SU-DHL-6 (cell line): ENCODE measurements around the gene WWOX.

ENCODE experiments used
- H2AFZ ChIP-seq: fragments of 200-600 bp; sonication (generic); 2 replicates; pipeline ENCODE4 v1.6.1; 2014; ENCODE audit warnings: low read depth, mild to moderate bottlenecking, moderate library complexity, mixed read lengths, antibody characterized with exemption, low read length; ENCODE audit not compliant: severe bottlenecking
- H3F3A ChIP-seq: fragments of 200-600 bp; shearing (Covaris generic); 2 replicates; pipeline ENCODE4 v1.6.0; 2016; ENCODE audit warnings: antibody characterized with exemption, mild to moderate bottlenecking; ENCODE audit not compliant: insufficient read depth
- H3K27ac ChIP-seq: fragments of 200-600 bp; sonication (generic); 2 replicates; pipeline ENCODE4 v1.5.1; 2016; ENCODE audit warnings: low read depth, mild to moderate bottlenecking, low read length, moderate library complexity, mixed read lengths
- H3K27me3 ChIP-seq: fragments of 200-600 bp; sonication (generic), shearing (Covaris generic); 2 replicates; pipeline ENCODE4 v1.6.0; 2014; ENCODE audit warnings: mild to moderate bottlenecking, low read length
- H3K36me3 ChIP-seq: fragments of 200-600 bp; sonication (generic); 2 replicates; pipeline ENCODE4 v1.6.1; 2014; ENCODE audit warnings: mild to moderate bottlenecking, low read length, mixed read lengths
- H3K4me2 ChIP-seq: fragments of 300-600, 200-600 bp; shearing (Covaris generic), sonication (generic); 2 replicates; pipeline ENCODE4 v1.6.0; 2014; ENCODE audit warnings: low read length, low read depth, mild to moderate bottlenecking; ENCODE audit not compliant: poor library complexity, severe bottlenecking
- H3K4me3 ChIP-seq: fragments of 200-600 bp; sonication (generic); 2 replicates; pipeline ENCODE4 v1.5.1; 2014; ENCODE audit warnings: antibody characterized with exemption, low read length, mild to moderate bottlenecking, mixed read lengths; ENCODE audit not compliant: insufficient read depth, poor library complexity, severe bottlenecking
- H3K79me2 ChIP-seq: fragments of 200-600 bp; sonication (generic); 2 replicates; pipeline ENCODE4 v1.6.1; 2014; ENCODE audit warnings: mild to moderate bottlenecking, low read length, moderate library complexity; ENCODE audit not compliant: insufficient read depth
- H3K9ac ChIP-seq: fragments of 200-600 bp; sonication (generic); 2 replicates; pipeline ENCODE4 v1.7.0; 2014; ENCODE audit warnings: mild to moderate bottlenecking, low read length
- H3K9me2 ChIP-seq: fragments of 200-600 bp; sonication (generic); replicated peaks from 2 replicates; pipeline ENCODE4 v1.6.1; 2014; ENCODE audit warnings: low read length; ENCODE audit not compliant: insufficient read depth
- H3K9me3 ChIP-seq: fragments of 200-600 bp; sonication (generic); 2 replicates; pipeline ENCODE4 v1.6.1; 2014; ENCODE audit warnings: low read length, mixed read lengths; ENCODE audit not compliant: insufficient read depth
- H4K20me1 ChIP-seq: fragments of 200-600 bp; sonication (generic); 2 replicates; pipeline ENCODE4 v1.6.1; 2014; ENCODE audit warnings: low read depth, mild to moderate bottlenecking, antibody characterized with exemption, low read length, moderate library complexity, mixed read lengths
- EZH2phosphoT487 ChIP-seq: fragments of 200-600 bp; sonication (generic), shearing (Covaris generic); conservative IDR thresholded peaks from 2 replicates; pipeline ENCODE4 v1.6.1; 2018; ENCODE audit warnings: mild to moderate bottlenecking, antibody characterized with exemption, low read length, moderate library complexity, mixed read lengths
- TF ChIP-seq, protein P1 (sequence below): fragments of 200-600 bp; sonication (generic); IDR thresholded peaks from one replicate; pipeline ENCODE4 v1.5.1; 2017; ENCODE audit warnings: antibody characterized with exemption, mild to moderate bottlenecking, low read length, moderate library complexity; ENCODE audit not compliant: insufficient read depth, poor library complexity, severe bottlenecking

The WWOX gene

GRCh38 chr16:78889346-78889745 is 789.9 kb downstream of the WWOX start:
- no peak overlapping the region for H2AFZ ChIP-seq
- H3K27me3 ChIP-seq, result no peaks in the 10 kb centered on the region
- no peaks in the 10 kb centered on the region for H3K9me3 ChIP-seq
- no peaks in the 10 kb centered on the region for H3F3A ChIP-seq
- no peaks in the 10 kb centered on the region for H3K36me3 ChIP-seq
- H3K79me2 ChIP-seq, result no peaks in the 10 kb centered on the region
- H4K20me1 ChIP-seq, result no peaks in the 10 kb centered on the region
- H3K4me3 ChIP-seq, result no peak overlapping the region
- H3K27ac ChIP-seq, result no peak overlapping the region
- no peaks in the 10 kb centered on the region for H3K9me2 ChIP-seq
- no peak overlapping the region for H3K4me2 ChIP-seq
- TF ChIP-seq, protein P1, sequence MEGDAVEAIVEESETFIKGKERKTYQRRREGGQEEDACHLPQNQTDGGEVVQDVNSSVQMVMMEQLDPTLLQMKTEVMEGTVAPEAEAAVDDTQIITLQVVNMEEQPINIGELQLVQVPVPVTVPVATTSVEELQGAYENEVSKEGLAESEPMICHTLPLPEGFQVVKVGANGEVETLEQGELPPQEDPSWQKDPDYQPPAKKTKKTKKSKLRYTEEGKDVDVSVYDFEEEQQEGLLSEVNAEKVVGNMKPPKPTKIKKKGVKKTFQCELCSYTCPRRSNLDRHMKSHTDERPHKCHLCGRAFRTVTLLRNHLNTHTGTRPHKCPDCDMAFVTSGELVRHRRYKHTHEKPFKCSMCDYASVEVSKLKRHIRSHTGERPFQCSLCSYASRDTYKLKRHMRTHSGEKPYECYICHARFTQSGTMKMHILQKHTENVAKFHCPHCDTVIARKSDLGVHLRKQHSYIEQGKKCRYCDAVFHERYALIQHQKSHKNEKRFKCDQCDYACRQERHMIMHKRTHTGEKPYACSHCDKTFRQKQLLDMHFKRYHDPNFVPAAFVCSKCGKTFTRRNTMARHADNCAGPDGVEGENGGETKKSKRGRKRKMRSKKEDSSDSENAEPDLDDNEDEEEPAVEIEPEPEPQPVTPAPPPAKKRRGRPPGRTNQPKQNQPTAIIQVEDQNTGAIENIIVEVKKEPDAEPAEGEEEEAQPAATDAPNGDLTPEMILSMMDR, result no peak
- no peak for TF ChIP-seq EZH2phosphoT487
- no peak overlapping the region for H3K9ac ChIP-seq

GRCh38 chr16:78890373-78890895 is 791.0 kb downstream of the WWOX start:
- no peaks in the 10 kb centered on the region for H3K36me3 ChIP-seq
- no peak overlapping the region for H3K4me2 ChIP-seq
- H3K9ac ChIP-seq, result no peak overlapping the region
- TF ChIP-seq EZH2phosphoT487, result no peak
- TF ChIP-seq, protein P1, result no peak
- H2AFZ ChIP-seq, result no peak overlapping the region
- no peaks in the 10 kb centered on the region for H4K20me1 ChIP-seq
- no peaks in the 10 kb centered on the region for H3K79me2 ChIP-seq
- H3K4me3 ChIP-seq, result no peak overlapping the region
- no peaks in the 10 kb centered on the region for H3F3A ChIP-seq
- H3K27me3 ChIP-seq, result no peaks in the 10 kb centered on the region
- H3K9me2 ChIP-seq, result no peaks in the 10 kb centered on the region
- H3K27ac ChIP-seq, result no peak overlapping the region
- no peaks in the 10 kb centered on the region for H3K9me3 ChIP-seq

GRCh38 chr16:78892951-78893733 is 793.7 kb downstream of the WWOX start:
- Histone ChIP-seq H3K36me3 (no peaks in the 10 kb centered on the region), H2AFZ (no peak overlapping the region), H3K4me2 (no peak overlapping the region), H3K9ac (no peak overlapping the region), H3K79me2 (no peaks in the 10 kb centered on the region), H3F3A (no peaks in the 10 kb centered on the region), H3K27me3 (no peaks in the 10 kb centered on the region), H3K9me3 (no peaks in the 10 kb centered on the region), H3K27ac (no peak overlapping the region), H4K20me1 (no peaks in the 10 kb centered on the region), H3K4me3 (no peak overlapping the region), H3K9me2 (no peaks in the 10 kb centered on the region)
- no peak for TF ChIP-seq EZH2phosphoT487
- TF ChIP-seq, protein P1, result no peak
